HepG2 (cell line): ENCODE data around the gene SCMH1. TPM values are rescaled to one million over a fixed set of nuclear protein-coding genes. Genes with fewer than 3 reads are reported as not detected.

Experiments used
- ATAC-seq: fragments of 200-7000 bp; cut with Tn5 transposase; 3 replicates; pipeline ENCODE4 v1.9.1; 2020; ENCODE audit warnings: mild to moderate bottlenecking, moderate library complexity
- BruUV-seq: library from RNA; stranded (reverse); fragments of 400-500 nt; replicated peaks from 2 replicates; lab custom pipeline; 2021; lab: Mats Ljungman, UMichigan
- CTCF ChIA-PET: fragments of 300-600 bp; formaldehyde crosslinking; extraction: SDS; loops from one replicate; lab custom pipeline; 2021; ENCODE audit warnings: low total read pairs, inconsistent platforms, low intra/inter-chr PET ratio; lab: Yijun Ruan, JAX
- POLR2A ChIA-PET: fragments of 350-600 bp; sonication (Branson Sonifier 250); formaldehyde crosslinking; loops from one replicate; lab custom pipeline; 2020; ENCODE audit warnings: antibody characterized with exemption, inconsistent platforms; lab: Yijun Ruan, JAX
- DNase-seq: peaks from one replicate; pipeline ENCODE4 v3.0.0-alpha.2; 2015; ENCODE audit warnings: low spot score
- FAIRE-seq: peaks from 3 replicates; lab custom pipeline; 2011; peaks lifted over from hg19 to GRCh38; lab: Jason Lieb, UNC
- H2AFZ ChIP-seq: one replicate; pipeline ENCODE4 v1.6.1; 2011; ENCODE audit warnings: low read length, inconsistent platforms
- H3K27ac ChIP-seq: fragments of 300-600 bp; 3 replicates; pipeline ENCODE4 v1.8.0; 2011; ENCODE audit warnings: mixed run types, mild to moderate bottlenecking, mixed read lengths, low read length, inconsistent platforms; ENCODE audit not compliant: insufficient read depth; ENCODE audit errors: extremely low read length
- H3K27me3 ChIP-seq, 2 experiments: fragments of 200-600 bp in 1 of 2; 2 replicates in 1 of 2; 3 replicates in 1 of 2; pipeline versions ENCODE4 v1.6.0 to v1.8.0; 2011; ENCODE audit warnings: low read length in 2 of 2, mild to moderate bottlenecking in 2 of 2, moderate library complexity in 2 of 2, inconsistent platforms in 1 of 2; ENCODE audit not compliant: insufficient read depth in 2 of 2, control insufficient read depth in 1 of 2
- H3K36me3 ChIP-seq, 2 experiments: fragments of 200-600 bp in 1 of 2; replicated peaks in 1 of 2; 2 replicates in 1 of 2; 3 replicates in 1 of 2; pipeline versions ENCODE4 v1.5.1 to v1.8.0; 2011; ENCODE audit warnings: low read length in 2 of 2, inconsistent platforms in 1 of 2; ENCODE audit not compliant: insufficient read depth in 2 of 2, control insufficient read depth in 1 of 2
- H3K4me1 ChIP-seq: 2 replicates; pipeline ENCODE4 v1.5.1; 2012; ENCODE audit warnings: low read length, inconsistent platforms; ENCODE audit not compliant: insufficient read depth
- H3K4me2 ChIP-seq: 2 replicates; pipeline ENCODE4 v1.6.0; 2011; ENCODE audit warnings: low read depth, low read length, inconsistent platforms
- H3K4me3 ChIP-seq, 3 experiments: fragments of 200-600 bp in 1 of 3; sonication (generic), shearing (Covaris generic) in 1 of 3; replicated peaks in 1 of 3; 2 replicates each; pipeline ENCODE4 v1.5.1; 2011 to 2016; ENCODE audit warnings: low read length in 3 of 3, inconsistent platforms in 2 of 3, low read depth in 2 of 3, mild to moderate bottlenecking in 2 of 3, control low read depth in 1 of 3, mixed read lengths in 1 of 3; ENCODE audit not compliant: insufficient read depth in 1 of 3
- H3K79me2 ChIP-seq: one replicate; pipeline ENCODE4 v1.6.1; 2011; ENCODE audit warnings: low read length, inconsistent platforms; ENCODE audit not compliant: insufficient read depth
- H3K9ac ChIP-seq: 2 replicates; pipeline ENCODE4 v1.6.0; 2011; ENCODE audit warnings: mild to moderate bottlenecking, low read depth, low read length, inconsistent platforms; ENCODE audit not compliant: insufficient read depth
- H3K9me3 ChIP-seq: 2 replicates; pipeline ENCODE4 v1.5.1; 2012; ENCODE audit warnings: mild to moderate bottlenecking, low read length
- H4K20me1 ChIP-seq: 2 replicates; pipeline ENCODE4 v1.6.0; 2011; ENCODE audit warnings: inconsistent platforms, mild to moderate bottlenecking, low read length, moderate library complexity; ENCODE audit not compliant: insufficient read depth
- AGO2 ChIP-seq: fragments of 200-400 bp; formaldehyde crosslinking; optimal IDR thresholded peaks from 2 replicates; pipeline ENCODE3; 2017; ENCODE audit warnings: mild to moderate bottlenecking, low read depth, low read length, moderate library complexity
- NBN ChIP-seq: fragments of 450-650 bp; conservative IDR thresholded peaks from 2 replicates; pipeline ENCODE4 v1.6.1; 2017
- SOX13 ChIP-seq, 3 experiments: fragments of 450-650 bp in 1 of 3; sonication (generic) in 1 of 3; formaldehyde crosslinking in 1 of 3; IDR thresholded peaks in 2 of 3; conservative IDR thresholded peaks in 1 of 3; 2 replicates each; pipeline versions ENCODE4 v1.5.0 to v1.6.1; 2016 to 2020; ENCODE audit warnings: antibody characterized with exemption in 1 of 3, mild to moderate bottlenecking in 1 of 3, missing compliant biosample characterization in 1 of 3, missing genetic modification reagents in 1 of 3, moderate library complexity in 1 of 3
- XRCC5 ChIP-seq: fragments of 200-400 bp; formaldehyde crosslinking; optimal IDR thresholded peaks from 2 replicates; pipeline ENCODE3; 2017; ENCODE audit warnings: mild to moderate bottlenecking, low read length
- ZNF10 ChIP-seq: sonication (generic); formaldehyde crosslinking; IDR thresholded peaks from 2 replicates; pipeline ENCODE4 v1.4.0; 2020; ENCODE audit warnings: mild to moderate bottlenecking, low read depth, missing genetic modification reagents, borderline replicate concordance
- ZNF225 ChIP-seq: sonication (generic); formaldehyde crosslinking; IDR thresholded peaks from 2 replicates; pipeline ENCODE4 v1.4.0; 2020; ENCODE audit warnings: mild to moderate bottlenecking, missing genetic modification reagents
- ZNF235 ChIP-seq: sonication (generic); formaldehyde crosslinking; IDR thresholded peaks from 2 replicates; pipeline ENCODE4 v1.8.1; 2023; ENCODE audit warnings: mild to moderate bottlenecking, missing genetic modification reagents, borderline replicate concordance
- ZNF329 ChIP-seq: sonication (generic); formaldehyde crosslinking; IDR thresholded peaks from 2 replicates; pipeline ENCODE4 v1.9.0; 2021; ENCODE audit warnings: low read depth, mild to moderate bottlenecking, missing genetic modification reagents
- ZNF354B ChIP-seq: sonication (generic); formaldehyde crosslinking; IDR thresholded peaks from 2 replicates; pipeline ENCODE4 v1.8.0; 2022; ENCODE audit warnings: mild to moderate bottlenecking, missing genetic modification reagents
- ZSCAN12 ChIP-seq: sonication (generic); formaldehyde crosslinking; IDR thresholded peaks from 2 replicates; pipeline ENCODE4 v1.9.0; 2021; ENCODE audit warnings: mild to moderate bottlenecking, missing genetic modification reagents
- ZSCAN25 ChIP-seq: sonication (generic); formaldehyde crosslinking; IDR thresholded peaks from 2 replicates; pipeline ENCODE4 v1.8.0; 2022; ENCODE audit warnings: mild to moderate bottlenecking, missing genetic modification reagents
- WGBS: methylation state at CpG from one replicate; pipeline ENCODE4 v1.1.6; 2017; ENCODE audit warnings: low lambda C conversion rate; 5-methylcytosine and 5-hydroxymethylcytosine counted together
- in situ Hi-C: cut with HindIII; loops from 2 replicates; pipeline ENCODE4 v1.10.0; 2017; ENCODE audit warnings: low pct_unique_long_range_greater_than_20kb; ENCODE audit not compliant: extremely low pct_ligation_motif_present
- intact Hi-C: fragments of 100-400 bp; cut with micrococcal nuclease; formaldehyde crosslinking; loops from one replicate; pipeline ENCODE4 v1.10.0; 2022; ENCODE audit not compliant: unreplicated experiment
- polyA plus RNA-seq, 8 experiments: library from polyadenylated mRNA; depleted of rRNA in 3 of 8; stranded (reverse) in 7 of 8; unstranded in 1 of 8; fragments of >200 nt; fragmentation: Illumina TruSeq in 4 of 8; extraction: Trizol in 4 of 8; gene quantifications; 2 replicates each; pipeline versions ENCODE4 v1.2.1 to v1.2.3, GENCODE V29; 2011 to 2016; ENCODE audit warnings: low read depth in 4 of 8, missing spikeins in 1 of 8, mixed read lengths in 1 of 8; ENCODE audit not compliant: insufficient read depth in 1 of 8
- total RNA-seq, 5 experiments: library from RNA; depleted of rRNA; stranded (reverse); fragments of >200 nt; fragmentation: Illumina TruSeq; extraction: Trizol; gene quantifications; 2 replicates each; pipeline ENCODE4 v1.2.3, GENCODE V29; 2016; ENCODE audit warnings: low read depth in 1 of 5
- TF ChIP-seq, protein P1 (sequence below): sonication (generic); formaldehyde crosslinking; IDR thresholded peaks from 2 replicates; pipeline ENCODE4 v1.5.0; 2020; ENCODE audit warnings: mild to moderate bottlenecking, low read depth, missing genetic modification reagents, borderline replicate concordance

SCMH1 gene
- total and polyA plus RNA-seq, 2 of the 13 experiments (the other 11 are each of a cell fraction or from before 2014, with no cell fraction given) = 41.8 to 52.6 TPM

DNA sequence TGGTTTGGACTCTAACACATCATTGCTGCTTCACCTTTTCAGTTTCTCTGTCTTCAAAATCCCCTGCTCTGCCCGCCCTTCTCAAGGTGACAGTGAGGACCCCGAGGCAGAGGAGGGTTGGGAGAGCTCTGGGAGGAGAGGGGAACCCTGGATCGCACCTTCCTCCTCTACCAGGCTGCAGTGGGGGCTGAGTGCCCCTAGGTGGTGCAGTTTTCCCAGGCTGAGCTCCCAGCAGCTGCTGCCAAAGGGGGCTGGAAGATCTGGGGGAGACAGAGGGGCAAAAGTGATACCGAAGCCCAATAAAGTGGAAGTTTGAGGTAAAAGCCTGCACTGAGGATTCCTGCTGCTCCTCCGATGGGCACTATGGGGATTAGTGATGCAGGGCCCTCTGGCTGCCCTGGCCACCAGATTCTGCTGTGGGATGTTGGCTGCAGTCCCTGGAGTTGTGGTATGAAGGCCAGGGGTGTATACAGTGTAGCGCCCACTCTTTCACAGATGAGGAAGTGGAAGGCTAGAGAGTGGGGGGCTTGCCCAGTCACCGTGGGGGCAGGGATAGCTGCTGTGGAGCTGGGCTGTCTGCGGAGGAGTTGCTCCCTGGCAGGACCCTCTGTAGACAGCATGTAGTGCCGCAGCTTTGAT lies 40.7 kb upstream of the SCMH1 start (continued):
- TF ChIP-seq ZNF329 (CRISPR knock-in tag) = no peak
- 0 out of 2 replicates have a peak, but pooled peaks have one; percentile 34 for TF ChIP-seq ZSCAN25
- TF ChIP-seq, protein P1, sequence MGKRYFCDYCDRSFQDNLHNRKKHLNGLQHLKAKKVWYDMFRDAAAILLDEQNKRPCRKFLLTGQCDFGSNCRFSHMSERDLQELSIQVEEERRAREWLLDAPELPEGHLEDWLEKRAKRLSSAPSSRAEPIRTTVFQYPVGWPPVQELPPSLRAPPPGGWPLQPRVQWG (CRISPR knock-in tag) = no peak
- no peak for TF ChIP-seq ZNF225 (CRISPR knock-in tag)
- TF ChIP-seq XRCC5 = peak; percentile 79
- TF ChIP-seq ZNF235 = no peak
- no peak for TF ChIP-seq NBN
- no peak for TF ChIP-seq ZNF10 (CRISPR knock-in tag)
- no peak for TF ChIP-seq ZSCAN12 (CRISPR knock-in tag)
- TF ChIP-seq ZNF354B (CRISPR knock-in tag) = no peak
- TF ChIP-seq AGO2 = no peak

DNA sequence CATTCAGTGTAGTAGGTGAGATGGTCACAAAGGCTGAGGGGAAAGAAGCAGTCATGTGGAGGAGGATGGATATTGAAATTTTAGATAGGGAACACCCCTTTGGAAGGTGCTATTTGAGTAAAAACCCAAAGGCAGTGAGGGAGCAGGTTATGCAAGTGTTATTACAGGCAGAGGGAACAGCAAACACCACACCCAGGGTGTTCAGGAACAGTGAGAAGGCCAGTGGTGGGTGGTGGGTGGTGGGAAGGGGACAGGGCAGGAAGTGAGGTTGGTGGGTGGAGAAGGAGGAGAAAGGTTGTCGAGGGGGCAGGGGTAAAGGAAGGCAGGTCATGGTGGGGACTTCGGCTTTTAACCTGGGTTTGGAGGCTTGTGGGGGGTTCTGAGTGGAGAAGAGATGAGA lies 39.2 kb upstream of the SCMH1 start:
- CTCF ChIA-PET = no interaction called here
- POLR2A ChIA-PET = no interaction called here
- WGBS = 3% methylated on average over 2 of the region's 2 CpGs
- Histone ChIP-seq H3K36me3 (no peaks in the 10 kb centered on the region), H3K9ac (no peak overlapping the region), H3K4me2 (no peak overlapping the region), H3K27ac (no peak overlapping the region), H3K79me2 (no peaks in the 10 kb centered on the region)
- intact Hi-C loops = loop anchor here (5.0 kb wide), 1 partner anchor 136 kb away; no protein-coding TSS in a partner anchor
- TF ChIP-seq SOX13 (IDR thresholded peaks at IDR 0.05) = no peak
- no peak for TF ChIP-seq SOX13 (CRISPR knock-in tag; conservative IDR thresholded peaks at IDR 0.05 in 1 of 2, IDR thresholded peaks at IDR 0.05 in 1 of 2)
- TF ChIP-seq, all 625 proteins: peak for 0
- no peaks in the 10 kb centered on the region for H3K9me3 ChIP-seq
- in situ Hi-C loops = loop anchor here (5.0 kb wide), 1 partner anchor 151 kb away; no protein-coding TSS in a partner anchor
- no TSS peak for BruUV-seq
- no peak overlapping the region for H3K4me3 ChIP-seq
- peaks cover 5% of the 10 kb centered on the region; the same call in 1 of the 2 replicates for H4K20me1 ChIP-seq
- ATAC-seq = no peak
- no peaks in the 10 kb centered on the region for H3K4me1 ChIP-seq
- no peak overlapping the region for H2AFZ ChIP-seq
- FAIRE-seq = no peak
- peaks cover 2 to 37% of the 10 kb centered on the region in 2 experiments; a peak in 2 of 5 replicates for H3K27me3 ChIP-seq
- no peak for DNase-seq
